SU-DHL-6 (cell line): ENCODE data around the gene MS4A10.

Source experiments
- CTCF ChIP-seq: fragments of 200-600 bp; sonication (generic); IDR thresholded peaks from one replicate; pipeline ENCODE4 v1.5.1; 2017; ENCODE audit warnings: antibody characterized with exemption, mild to moderate bottlenecking, low read length, moderate library complexity; ENCODE audit not compliant: insufficient read depth, poor library complexity, severe bottlenecking
- EZH2phosphoT487 ChIP-seq: fragments of 200-600 bp; sonication (generic), shearing (Covaris generic); conservative IDR thresholded peaks from 2 replicates; pipeline ENCODE4 v1.6.1; 2018; ENCODE audit warnings: mild to moderate bottlenecking, antibody characterized with exemption, low read length, moderate library complexity, mixed read lengths

- TF ChIP-seq CTCF, result no peak
- no peak for TF ChIP-seq EZH2phosphoT487
Observed at GRCh38 chr11:60836866-60837515, 51.9 kb downstream of the MS4A10 start.
